Stimulated activated CD4-positive, alpha-beta T cell treated with anti-CD3 and anti-CD28 coated beads, TNF-alpha, amount 100 ng/mL, for 4 hours (primary cell): ENCODE results near the gene NIPSNAP2.
"Not testable (repeated sequence)": the region's sequence is repeated elsewhere in the genome, so short reads cannot be mapped to it uniquely, and the experiment has no call there.

ENCODE experiments used
- DNase-seq, 3 experiments: peaks; one replicate each; pipeline ENCODE4 v3.0.0-alpha.2; 2020; ENCODE audit warnings: low read depth in 3 of 3

Gene NIPSNAP2

GRCh38 chr7:55964261-55965099 lies at the start of gene NIPSNAP2:
TSS of gene NIPSNAP2 (plus strand) at chr7:55964585. CDS start at chr7:55964610, 25 bp downstream.
- DNase-seq = peak in 2 of 3 experiments; percentile 28 to 61

- no peak for DNase-seq
Observed at GRCh38 chr7:55917771-55918170, 46.6 kb upstream of the NIPSNAP2 start.

- DNase-seq = no peak
Observed at GRCh38 chr7:55928006-55928767, 36.2 kb upstream of the NIPSNAP2 start.

GRCh38 chr7:55931421-55932151 lies 32.8 kb upstream of the NIPSNAP2 start:
- no peak for DNase-seq

GRCh38 chr7:55939514-55940123 lies 24.8 kb upstream of the NIPSNAP2 start:
- no peak for DNase-seq

- DNase-seq = no peak
Observed at GRCh38 chr7:55946545-55946944, 17.8 kb upstream of the NIPSNAP2 start.

- DNase-seq = peak; percentile 69 to 89 (median 82)
Observed at GRCh38 chr7:55951637-55952351, 12.6 kb upstream of the NIPSNAP2 start, which contains the start of gene MRPS17. TSS of gene MRPS17 (plus strand) at chr7:55951877. CDS start at chr7:55953196, 1,319 bp downstream.

GRCh38 chr7:55952352-55952671 lies 12.1 kb upstream of the NIPSNAP2 start:
- DNase-seq = not testable (repeated sequence)

GRCh38 chr7:55953707-55954475 lies 10.5 kb upstream of the NIPSNAP2 start:
- no peak for DNase-seq

GRCh38 chr7:55957190-55957589 lies 7.2 kb upstream of the NIPSNAP2 start:
- no peak for DNase-seq

GRCh38 chr7:55962014-55962413 lies 2.4 kb upstream of the NIPSNAP2 start:
- no peak for DNase-seq

- no peak for DNase-seq
Observed at GRCh38 chr7:55963584-55964168, 709 bp upstream of the NIPSNAP2 start.

GRCh38 chr7:55965100-55965470 lies 700 bp downstream of the NIPSNAP2 start:
- no peak for DNase-seq

GRCh38 chr7:55965805-55966421 lies 1.5 kb downstream of the NIPSNAP2 start:
- DNase-seq = no peak

- DNase-seq = no peak
Observed at GRCh38 chr7:55966851-55967250, 2.5 kb downstream of the NIPSNAP2 start.

- DNase-seq = no peak
Observed at GRCh38 chr7:55969391-55969790, 5.0 kb downstream of the NIPSNAP2 start.

GRCh38 chr7:55970561-55970960 lies 6.2 kb downstream of the NIPSNAP2 start:
- no peak for DNase-seq

- no peak for DNase-seq
Observed at GRCh38 chr7:55970978-55971377, 6.6 kb downstream of the NIPSNAP2 start.

- no peak for DNase-seq
Observed at GRCh38 chr7:55973747-55974250, 9.4 kb downstream of the NIPSNAP2 start.
